Stimulated activated CD4-positive, alpha-beta T cell treated with anti-CD3 and anti-CD28 coated beads, Interleukin-1b, Interleukin-23, amount 100 ng/mL, for 1 hour (primary cell): Measurements from ENCODE around the gene RPS6KA2.
"Not testable (repeated sequence)": the region's sequence is repeated elsewhere in the genome, so short reads cannot be mapped to it uniquely, and the experiment has no call there.

Experiments used
- DNase-seq, 2 donors: peaks; one replicate each; pipeline ENCODE4 v3.0.0-alpha.2; 2020; ENCODE audit warnings: low read depth in 2 of 2

RPS6KA2 gene

GRCh38 chr6:166398348-166398747, 228.7 kb downstream of the RPS6KA2 start:
- no peak for DNase-seq

GRCh38 chr6:166397849-166398248, 229.2 kb downstream of the RPS6KA2 start:
- DNase-seq, result no peak

- no peak for DNase-seq
Observed at GRCh38 chr6:166395778-166396177, 231.3 kb downstream of the RPS6KA2 start.

GRCh38 chr6:166395351-166395750, 231.7 kb downstream of the RPS6KA2 start:
- DNase-seq, result no peak

GRCh38 chr6:166394036-166394892, 232.8 kb downstream of the RPS6KA2 start:
- no peak for DNase-seq

- DNase-seq, result no peak
Observed at GRCh38 chr6:166393535-166393823, 233.6 kb downstream of the RPS6KA2 start.

GRCh38 chr6:166392755-166393534, 234.1 kb downstream of the RPS6KA2 start:
- not testable (repeated sequence) for DNase-seq

- no peak for DNase-seq
Observed at GRCh38 chr6:166389119-166389518, 237.9 kb downstream of the RPS6KA2 start.

- no peak for DNase-seq
Observed at GRCh38 chr6:166388290-166389004, 238.6 kb downstream of the RPS6KA2 start.

- DNase-seq, result no peak
Observed at GRCh38 chr6:166387642-166388289, 239.3 kb downstream of the RPS6KA2 start.

- not testable (repeated sequence) for DNase-seq
Observed at GRCh38 chr6:166387098-166387497, 240.0 kb downstream of the RPS6KA2 start.

GRCh38 chr6:166386111-166386510, 240.9 kb downstream of the RPS6KA2 start:
- DNase-seq, result no peak

GRCh38 chr6:166383802-166384363, 243.2 kb downstream of the RPS6KA2 start:
- DNase-seq, result not testable (repeated sequence)

GRCh38 chr6:166382933-166383801, 243.9 kb downstream of the RPS6KA2 start, which contains the start of gene MPC1:
MPC1 (minus strand) TSS chr6:166382940; CDS start chr6:166382876, 64 bp downstream.
- peak; percentile 84 to 87 for DNase-seq

- DNase-seq, result no peak
Observed at GRCh38 chr6:166382500-166382932, 244.5 kb downstream of the RPS6KA2 start.

- peak; percentile 23 to 42 for DNase-seq
Observed at GRCh38 chr6:166381733-166382499, 245.1 kb downstream of the RPS6KA2 start.

- no peak for DNase-seq
Observed at GRCh38 chr6:166381381-166381732, 245.7 kb downstream of the RPS6KA2 start.

- no peak for DNase-seq
Observed at GRCh38 chr6:166379800-166380199, 247.3 kb downstream of the RPS6KA2 start.

- no peak for DNase-seq
Observed at GRCh38 chr6:166379103-166379586, 247.9 kb downstream of the RPS6KA2 start.
